ENCODE data around the gene PEAK3.

DNA sequence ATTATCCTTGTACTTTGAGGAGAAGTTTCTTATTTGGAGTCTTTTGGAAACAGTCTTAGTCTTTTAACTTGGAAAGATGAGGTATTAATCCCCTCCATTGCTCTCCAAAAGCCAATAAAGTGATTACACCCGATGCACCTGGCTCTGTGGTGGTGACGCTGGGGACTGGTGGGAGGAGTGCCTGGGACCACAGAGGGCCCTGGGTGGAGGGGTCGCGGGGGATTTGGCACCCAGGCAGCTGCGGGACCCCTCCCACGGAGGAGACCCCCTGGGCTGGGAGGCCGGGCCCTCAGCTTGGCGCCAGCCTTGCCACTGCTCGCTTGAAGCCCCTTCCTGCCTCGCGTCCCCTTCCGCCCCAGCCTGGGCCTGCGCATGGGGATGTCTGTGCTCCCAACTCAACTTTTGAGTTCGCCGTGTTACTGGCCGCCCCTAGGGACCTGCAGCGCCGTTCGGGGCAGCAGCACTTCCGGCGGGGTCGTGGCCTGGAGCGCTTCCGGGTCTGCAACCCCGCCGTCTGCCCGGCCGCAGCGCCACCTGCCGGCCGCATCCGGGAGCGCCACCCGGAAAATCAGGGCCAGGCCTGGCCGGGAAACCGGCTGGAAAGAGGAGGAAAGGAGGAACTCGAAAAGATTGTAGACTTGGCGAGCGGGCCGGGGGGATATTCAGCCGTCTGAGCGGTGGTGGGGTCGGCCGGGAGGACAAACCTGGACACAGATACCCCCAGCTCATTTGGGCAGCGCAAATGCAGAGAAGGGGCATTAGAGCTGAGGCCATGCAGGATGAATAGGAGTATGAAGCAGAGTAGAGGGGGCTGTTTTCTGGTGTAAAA lies 8.4 kb downstream of the PEAK3 start:
- TF ChIP-seq, protein P1, sequence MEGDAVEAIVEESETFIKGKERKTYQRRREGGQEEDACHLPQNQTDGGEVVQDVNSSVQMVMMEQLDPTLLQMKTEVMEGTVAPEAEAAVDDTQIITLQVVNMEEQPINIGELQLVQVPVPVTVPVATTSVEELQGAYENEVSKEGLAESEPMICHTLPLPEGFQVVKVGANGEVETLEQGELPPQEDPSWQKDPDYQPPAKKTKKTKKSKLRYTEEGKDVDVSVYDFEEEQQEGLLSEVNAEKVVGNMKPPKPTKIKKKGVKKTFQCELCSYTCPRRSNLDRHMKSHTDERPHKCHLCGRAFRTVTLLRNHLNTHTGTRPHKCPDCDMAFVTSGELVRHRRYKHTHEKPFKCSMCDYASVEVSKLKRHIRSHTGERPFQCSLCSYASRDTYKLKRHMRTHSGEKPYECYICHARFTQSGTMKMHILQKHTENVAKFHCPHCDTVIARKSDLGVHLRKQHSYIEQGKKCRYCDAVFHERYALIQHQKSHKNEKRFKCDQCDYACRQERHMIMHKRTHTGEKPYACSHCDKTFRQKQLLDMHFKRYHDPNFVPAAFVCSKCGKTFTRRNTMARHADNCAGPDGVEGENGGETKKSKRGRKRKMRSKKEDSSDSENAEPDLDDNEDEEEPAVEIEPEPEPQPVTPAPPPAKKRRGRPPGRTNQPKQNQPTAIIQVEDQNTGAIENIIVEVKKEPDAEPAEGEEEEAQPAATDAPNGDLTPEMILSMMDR (conservative IDR thresholded peaks at IDR 0.05 in 1 of 2, IDR thresholded peaks at IDR 0.05 in 1 of 2; ENCODE audit: extremely low read depth in 1 of 2, insufficient read depth in 1 of 2, low read depth in 1 of 2, low read length in 2 of 2): peak; percentile 81 to 95
- no peak for TF ChIP-seq EZH2 (IDR thresholded peaks at IDR 0.05; ENCODE audit: borderline replicate concordance, low read length)

Measured in mammary epithelial cell (primary cell).